ENCODE results near the gene RUBCNL. TPM values are rescaled to one million over a fixed set of nuclear protein-coding genes. Genes with fewer than 3 reads are reported as not detected.

Gene RUBCNL
- total RNA-seq, 1 experiment from 2014 or later = 1.9 TPM

GRCh38 chr13:46314587-46314986, 72.5 kb downstream of the RUBCNL start (continued):
- no peak for TF ChIP-seq RELA (CRISPR knock-in tag; IDR thresholded peaks at IDR 0.05; ENCODE audit: borderline replicate concordance)

GRCh38 chr13:46313432-46314257, 73.4 kb downstream of the RUBCNL start:
- H3K36me3 Mint-ChIP-seq = no peaks in the 10 kb centered on the region
- no peak for DNase-seq (ENCODE audit: low spot score)
- H3K27ac Mint-ChIP-seq = no peak overlapping the region
- ChIA-PET POLR2A (no interaction called here), CTCF (interaction anchor here (1.3 kb wide), 1 partner anchor 154 kb away, joined by 4 read pairs; no protein-coding TSS in a partner anchor)
- H3K9me3 Mint-ChIP-seq = peaks cover 19% of the 10 kb centered on the region
- ATAC-seq = no peak
- H3K4me1 Mint-ChIP-seq = no peaks in the 10 kb centered on the region
- no peak overlapping the region for H3K4me3 Mint-ChIP-seq
- no peak for TF ChIP-seq ZNF532 (CRISPR knock-in tag; IDR thresholded peaks at IDR 0.05; ENCODE audit: borderline replicate concordance)
- no peak for TF ChIP-seq AFF4 (CRISPR knock-in tag; IDR thresholded peaks at IDR 0.05; ENCODE audit: borderline replicate concordance)
- TF ChIP-seq NR1H2 (CRISPR knock-in tag; IDR thresholded peaks at IDR 0.05) = no peak
- TF ChIP-seq MXD4 (CRISPR knock-in tag; IDR thresholded peaks at IDR 0.05; ENCODE audit: borderline replicate concordance) = no peak
- TF ChIP-seq ZBTB43 (CRISPR knock-in tag; IDR thresholded peaks at IDR 0.05) = no peak
- TF ChIP-seq IRF2 (CRISPR knock-in tag; IDR thresholded peaks at IDR 0.05; ENCODE audit: borderline replicate concordance, low read depth) = no peak
- TF ChIP-seq JAZF1 (CRISPR knock-in tag; IDR thresholded peaks at IDR 0.05) = no peak
- no peak for TF ChIP-seq NFATC4 (CRISPR knock-in tag; IDR thresholded peaks at IDR 0.05)
- no peak for TF ChIP-seq CREM (CRISPR knock-in tag; IDR thresholded peaks at IDR 0.05)
- TF ChIP-seq PRRX2 (CRISPR knock-in tag; IDR thresholded peaks at IDR 0.05) = no peak
- no peak for TF ChIP-seq ELF4 (CRISPR knock-in tag; IDR thresholded peaks at IDR 0.05; ENCODE audit: low read depth)
- TF ChIP-seq CDX4 (CRISPR knock-in tag; IDR thresholded peaks at IDR 0.05; ENCODE audit: borderline replicate concordance) = no peak
- no peak for TF ChIP-seq AR (CRISPR knock-in tag; IDR thresholded peaks at IDR 0.05)
- TF ChIP-seq ERG (CRISPR knock-in tag; IDR thresholded peaks at IDR 0.05) = no peak
- no peak for TF ChIP-seq ZNF138 (CRISPR knock-in tag; conservative IDR thresholded peaks at IDR 0.05)
- peaks cover 26% of the 10 kb centered on the region for H3K27me3 Mint-ChIP-seq (ENCODE audit: low read depth)

Measured in WTC11 (cell line).